ENCODE results near the gene RBL1. TPM values are rescaled to one million over a fixed set of nuclear protein-coding genes. Genes with fewer than 3 reads are reported as not detected.

Gene RBL1
- total RNA-seq, 2 donors from 2014 or later, result 6.9 to 17.6 TPM

DNA sequence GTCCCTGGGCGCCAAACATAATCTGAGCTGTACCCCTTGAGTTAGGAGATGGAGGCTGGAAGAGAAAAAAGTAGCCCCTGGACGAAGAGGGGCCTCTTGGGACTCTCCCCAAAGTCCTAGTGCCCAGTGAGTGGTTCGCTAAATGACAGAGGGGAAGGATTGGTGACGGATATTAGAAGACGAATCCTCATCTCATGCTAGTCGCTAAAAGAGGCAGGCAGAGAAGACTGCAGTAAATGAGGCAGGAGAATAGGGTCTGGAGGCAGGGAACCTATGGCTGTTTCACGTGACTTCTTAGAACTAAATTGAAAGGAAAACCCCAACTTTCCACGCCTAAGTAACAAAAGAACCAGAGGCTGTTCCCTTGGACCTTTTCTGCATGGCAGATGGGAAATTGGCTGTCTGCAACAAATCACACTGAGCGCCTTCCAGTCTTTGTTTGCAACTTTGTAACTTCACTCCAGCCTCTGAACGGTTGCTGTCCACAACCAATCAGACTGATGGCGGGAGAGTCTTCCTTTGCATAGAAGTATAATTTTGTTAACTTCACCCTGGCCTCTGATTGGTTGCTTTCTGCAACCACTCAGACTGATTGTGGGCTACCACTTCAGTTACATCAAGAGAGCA, 731 bp upstream of the RBL1 start:
- Histone ChIP-seq H3K27me3 (no peaks in the 10 kb centered on the region), H3K4me3 (no peak overlapping the region), H3K9me3 (no peaks in the 10 kb centered on the region), H3K27ac (no peak overlapping the region), H3K9ac (ENCODE audit: low read depth in 2 of 2, low read length in 2 of 2) (peak overlapping the region in 1 of 2 donors; percentile 78), H3K4me1 (peaks cover 7% of the 10 kb centered on the region), H3K36me3 (no peaks in the 10 kb centered on the region)
- DNase-seq, result no peak
- intact Hi-C loops (cut with DNase I), result loop anchor here (10.0 kb wide), 1 partner anchor 88 kb away; no protein-coding TSS in a partner anchor
- TF ChIP-seq, protein P1, sequence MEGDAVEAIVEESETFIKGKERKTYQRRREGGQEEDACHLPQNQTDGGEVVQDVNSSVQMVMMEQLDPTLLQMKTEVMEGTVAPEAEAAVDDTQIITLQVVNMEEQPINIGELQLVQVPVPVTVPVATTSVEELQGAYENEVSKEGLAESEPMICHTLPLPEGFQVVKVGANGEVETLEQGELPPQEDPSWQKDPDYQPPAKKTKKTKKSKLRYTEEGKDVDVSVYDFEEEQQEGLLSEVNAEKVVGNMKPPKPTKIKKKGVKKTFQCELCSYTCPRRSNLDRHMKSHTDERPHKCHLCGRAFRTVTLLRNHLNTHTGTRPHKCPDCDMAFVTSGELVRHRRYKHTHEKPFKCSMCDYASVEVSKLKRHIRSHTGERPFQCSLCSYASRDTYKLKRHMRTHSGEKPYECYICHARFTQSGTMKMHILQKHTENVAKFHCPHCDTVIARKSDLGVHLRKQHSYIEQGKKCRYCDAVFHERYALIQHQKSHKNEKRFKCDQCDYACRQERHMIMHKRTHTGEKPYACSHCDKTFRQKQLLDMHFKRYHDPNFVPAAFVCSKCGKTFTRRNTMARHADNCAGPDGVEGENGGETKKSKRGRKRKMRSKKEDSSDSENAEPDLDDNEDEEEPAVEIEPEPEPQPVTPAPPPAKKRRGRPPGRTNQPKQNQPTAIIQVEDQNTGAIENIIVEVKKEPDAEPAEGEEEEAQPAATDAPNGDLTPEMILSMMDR (IDR thresholded peaks at IDR 0.05), result no peak

- Histone ChIP-seq H3K36me3 (no peaks in the 10 kb centered on the region), H3K4me3 (peak overlapping the region; percentile 86), H3K4me1 (peaks cover 7% of the 10 kb centered on the region), H3K27ac (peak overlapping the region; percentile 38), H3K27me3 (no peaks in the 10 kb centered on the region), H3K9ac (ENCODE audit: low read depth in 2 of 2, low read length in 2 of 2) (peak overlapping the region; percentile 78), H3K9me3 (no peaks in the 10 kb centered on the region)
- TF ChIP-seq, protein P1 (IDR thresholded peaks at IDR 0.05), result no peak
- DNase-seq, result peak; percentile 57
- intact Hi-C loops (cut with DNase I), result loop anchor here (10.0 kb wide), 1 partner anchor 90 kb away; no protein-coding TSS in a partner anchor
These were observed 644 bp downstream of the RBL1 start for GRCh38 chr20:37095108-37095598.

DNA sequence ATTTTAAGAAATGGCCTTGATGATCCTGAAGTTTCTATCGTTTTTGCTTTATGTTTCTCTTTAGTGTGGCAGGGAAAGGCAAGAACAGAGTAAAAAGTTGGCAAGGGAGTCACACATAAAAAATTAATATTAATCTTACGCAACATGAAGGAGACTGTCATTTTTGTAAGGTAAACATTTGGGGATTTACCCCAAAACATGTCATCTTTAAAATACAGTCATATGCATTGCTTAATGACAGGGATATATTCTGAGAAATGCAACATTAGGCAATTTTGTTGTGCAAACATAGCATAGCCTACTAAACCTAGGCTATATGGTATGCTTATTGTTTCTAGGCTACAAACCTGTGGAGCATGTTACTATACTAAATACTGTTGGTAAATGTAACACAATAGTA, 5.4 kb downstream of the RBL1 start:
- no peak overlapping the region for H3K4me3 ChIP-seq
- H3K4me1 ChIP-seq, result peaks cover 7% of the 10 kb centered on the region
- TF ChIP-seq, protein P1 (IDR thresholded peaks at IDR 0.05), result no peak
- no peak overlapping the region for H3K9ac ChIP-seq (ENCODE audit: low read depth in 2 of 2, low read length in 2 of 2)
- H3K27ac ChIP-seq, result no peak overlapping the region
- DNase-seq, result no peak
- H3K27me3 ChIP-seq, result no peaks in the 10 kb centered on the region
- H3K36me3 ChIP-seq, result no peaks in the 10 kb centered on the region
- no peaks in the 10 kb centered on the region for H3K9me3 ChIP-seq
- intact Hi-C loops (cut with DNase I), result loop anchor here (10.0 kb wide), 1 partner anchor 94 kb away; no protein-coding TSS in a partner anchor

- Histone ChIP-seq H3K36me3 (no peaks in the 10 kb centered on the region), H3K4me1 (no peaks in the 10 kb centered on the region), H3K27me3 (no peaks in the 10 kb centered on the region), H3K4me3 (no peak overlapping the region), H3K9ac (ENCODE audit: low read depth in 2 of 2, low read length in 2 of 2) (no peak overlapping the region), H3K27ac (no peak overlapping the region), H3K9me3 (no peaks in the 10 kb centered on the region)
- TF ChIP-seq, protein P1 (IDR thresholded peaks at IDR 0.05), result no peak
- DNase-seq, result no peak
- intact Hi-C loops (cut with DNase I), result no loop called here
These were observed 14.0 kb downstream of the RBL1 start for GRCh38 chr20:37081717-37082289.

GRCh38 chr20:37077009-37077408, 18.8 kb downstream of the RBL1 start:
- Histone ChIP-seq H3K4me1 (no peaks in the 10 kb centered on the region), H3K4me3 (no peak overlapping the region), H3K27ac (no peak overlapping the region), H3K9me3 (no peaks in the 10 kb centered on the region), H3K9ac (ENCODE audit: low read depth in 2 of 2, low read length in 2 of 2) (no peak overlapping the region), H3K36me3 (no peaks in the 10 kb centered on the region), H3K27me3 (no peaks in the 10 kb centered on the region)
- TF ChIP-seq, protein P1 (IDR thresholded peaks at IDR 0.05), result no peak
- DNase-seq, result no peak
- intact Hi-C loops (cut with DNase I), result no loop called here
